ENCODE results near the gene CDK5. TPM values are rescaled to one million over a fixed set of nuclear protein-coding genes. Genes with fewer than 3 reads are reported as not detected.
A peak's percentile ranks its signal among the peaks of the same experiment; 100 is the strongest.

Gene CDK5
- total and polyA plus RNA-seq, 10 of the 15 experiments (the other 5 are each of a cell fraction or from before 2014, with no cell fraction given) = 1.5 to 33.4 (median 21.6) TPM

GRCh38 chr7:151085691-151086620 lies 28.3 kb upstream of the CDK5 start, which contains the start of gene AGAP3 (continued):
- TF ChIP-seq REST (IDR thresholded peaks at IDR 0.05; ENCODE audit: low read depth, low read length) (no peak), MAX (IDR thresholded peaks at IDR 0.05; ENCODE audit: low read depth, low read length) (no peak), ATF3 (IDR thresholded peaks at IDR 0.05; ENCODE audit: borderline replicate concordance, extremely low read depth, low read depth, low read length) (no peak), PBX3 (IDR thresholded peaks at IDR 0.05; ENCODE audit: insufficient replicate concordance, low read depth, low read length) (no peak), ZNF207 (IDR thresholded peaks at IDR 0.05; ENCODE audit: borderline replicate concordance) (no peak), ZNF622 (IDR thresholded peaks at IDR 0.05) (no peak), IRF3 (IDR thresholded peaks at IDR 0.05) (no peak), BACH1 (IDR thresholded peaks at IDR 0.05; ENCODE audit: borderline replicate concordance) (peak; percentile 35; the same call in 1 of the 2 replicates), POU2F2 (IDR thresholded peaks at IDR 0.05; ENCODE audit: borderline replicate concordance, low read depth, low read length) (0 out of 3 replicates have a peak, but pooled peaks have one; percentile 53), PRDM15 (CRISPR knock-in tag; IDR thresholded peaks at IDR 0.05) (no peak), ZNF24 (IDR thresholded peaks at IDR 0.05) (no peak), IRF5 (IDR thresholded peaks at IDR 0.05; ENCODE audit: borderline replicate concordance) (no peak), HDAC2 (IDR thresholded peaks at IDR 0.05) (no peak), ASH2L (IDR thresholded peaks at IDR 0.05; ENCODE audit: borderline replicate concordance, low read depth) (no peak)
